ENCODE results near the gene LGR4.
A peak's percentile ranks its signal among the peaks of the same experiment; 100 is the strongest.

The LGR4 gene

GRCh38 chr11:27501100-27501499 is 28.5 kb upstream of the LGR4 start:
- Histone ChIP-seq H3K36me3 (ENCODE audit: insufficient read depth, low read length) (peaks cover 5% of the 10 kb centered on the region; the same call in 1 of the 2 replicates), H3K9ac (ENCODE audit: low read depth, low read length) (no peak overlapping the region), H3K4me1 (ENCODE audit: insufficient read depth, low read length) (no peaks in the 10 kb centered on the region; the same call in 1 of the 2 replicates), H3K9me3 (ENCODE audit: control insufficient read depth, insufficient read depth, low read length) (no peaks in the 10 kb centered on the region)

- Histone ChIP-seq H3K36me3 (ENCODE audit: insufficient read depth, low read length) (peaks cover 5% of the 10 kb centered on the region; the same call in 1 of the 2 replicates), H3K9me3 (ENCODE audit: control insufficient read depth, insufficient read depth, low read length) (no peaks in the 10 kb centered on the region), H3K9ac (ENCODE audit: low read depth, low read length) (no peak overlapping the region), H3K4me1 (ENCODE audit: insufficient read depth, low read length) (no peaks in the 10 kb centered on the region)
Measured at GRCh38 chr11:27497911-27498310, 25.3 kb upstream of the LGR4 start.

- peaks cover 5% of the 10 kb centered on the region; the same call in 1 of the 2 replicates for H3K36me3 ChIP-seq (ENCODE audit: insufficient read depth, low read length)
- no peaks in the 10 kb centered on the region for H3K9me3 ChIP-seq (ENCODE audit: control insufficient read depth, insufficient read depth, low read length)
- no peak overlapping the region for H3K9ac ChIP-seq (ENCODE audit: low read depth, low read length)
- no peaks in the 10 kb centered on the region for H3K4me1 ChIP-seq (ENCODE audit: insufficient read depth, low read length)
Measured at GRCh38 chr11:27497284-27497866, 24.8 kb upstream of the LGR4 start.

- peaks cover 11% of the 10 kb centered on the region for H3K36me3 ChIP-seq (ENCODE audit: insufficient read depth, low read length)
- no peaks in the 10 kb centered on the region for H3K9me3 ChIP-seq (ENCODE audit: control insufficient read depth, insufficient read depth, low read length)
- H3K9ac ChIP-seq (ENCODE audit: low read depth, low read length), result no peak overlapping the region
Measured at GRCh38 chr11:27496461-27496860, 23.9 kb upstream of the LGR4 start.

GRCh38 chr11:27495710-27496300 is 23.2 kb upstream of the LGR4 start:
- Histone ChIP-seq H3K9ac (ENCODE audit: low read depth, low read length) (no peak overlapping the region), H3K9me3 (ENCODE audit: control insufficient read depth, insufficient read depth, low read length) (no peaks in the 10 kb centered on the region), H3K36me3 (ENCODE audit: insufficient read depth, low read length) (peaks cover 17% of the 10 kb centered on the region), H3K4me1 (ENCODE audit: insufficient read depth, low read length) (no peaks in the 10 kb centered on the region)

More at GRCh38 chr11:27496461-27496860, 23.9 kb upstream of the LGR4 start:
- H3K4me1 ChIP-seq (ENCODE audit: insufficient read depth, low read length), result no peaks in the 10 kb centered on the region

- no peaks in the 10 kb centered on the region for H3K4me1 ChIP-seq (ENCODE audit: insufficient read depth, low read length)
- H3K36me3 ChIP-seq (ENCODE audit: insufficient read depth, low read length), result peaks cover 12% of the 10 kb centered on the region; the same call in 1 of the 2 replicates
- no peak overlapping the region for H3K9ac ChIP-seq (ENCODE audit: low read depth, low read length)
- H3K9me3 ChIP-seq (ENCODE audit: control insufficient read depth, insufficient read depth, low read length), result 0 out of 2 replicates have a peak, but pooled peaks cover 4% of the 10 kb centered on the region
Measured at GRCh38 chr11:27489092-27489491, 16.5 kb upstream of the LGR4 start.

- Histone ChIP-seq H3K9ac (ENCODE audit: low read depth, low read length) (no peak overlapping the region), H3K36me3 (ENCODE audit: insufficient read depth, low read length) (peaks cover 12% of the 10 kb centered on the region; the same call in 1 of the 2 replicates), H3K9me3 (ENCODE audit: control insufficient read depth, insufficient read depth, low read length) (0 out of 2 replicates have a peak, but pooled peaks cover 4% of the 10 kb centered on the region), H3K4me1 (ENCODE audit: insufficient read depth, low read length) (no peaks in the 10 kb centered on the region; the same call in 1 of the 2 replicates)
Measured at GRCh38 chr11:27487706-27488105, 15.1 kb upstream of the LGR4 start.

GRCh38 chr11:27485930-27486773 is 13.6 kb upstream of the LGR4 start:
- Histone ChIP-seq H3K36me3 (ENCODE audit: insufficient read depth, low read length) (peaks cover 2% of the 10 kb centered on the region; the same call in 1 of the 2 replicates), H3K4me1 (ENCODE audit: insufficient read depth, low read length) (no peaks in the 10 kb centered on the region; the same call in 1 of the 2 replicates), H3K9me3 (ENCODE audit: control insufficient read depth, insufficient read depth, low read length) (0 out of 2 replicates have a peak, but pooled peaks cover 4% of the 10 kb centered on the region), H3K9ac (ENCODE audit: low read depth, low read length) (no peak overlapping the region)

GRCh38 chr11:27482793-27483192 is 10.2 kb upstream of the LGR4 start:
- no peak overlapping the region for H3K9ac ChIP-seq (ENCODE audit: low read depth, low read length)
- no peaks in the 10 kb centered on the region for H3K9me3 ChIP-seq (ENCODE audit: control insufficient read depth, insufficient read depth, low read length)
- no peaks in the 10 kb centered on the region; the same call in 1 of the 2 replicates for H3K4me1 ChIP-seq (ENCODE audit: insufficient read depth, low read length)
- no peaks in the 10 kb centered on the region for H3K36me3 ChIP-seq (ENCODE audit: insufficient read depth, low read length)

GRCh38 chr11:27481992-27482391 is 9.4 kb upstream of the LGR4 start:
- H3K9ac ChIP-seq (ENCODE audit: low read depth, low read length), result no peak overlapping the region
- H3K4me1 ChIP-seq (ENCODE audit: insufficient read depth, low read length), result no peaks in the 10 kb centered on the region; the same call in 1 of the 2 replicates

GRCh38 chr11:27477831-27478230 is 5.2 kb upstream of the LGR4 start:
- H3K9ac ChIP-seq (ENCODE audit: low read depth, low read length), result no peak overlapping the region
- no peaks in the 10 kb centered on the region for H3K9me3 ChIP-seq (ENCODE audit: control insufficient read depth, insufficient read depth, low read length)
- H3K36me3 ChIP-seq (ENCODE audit: insufficient read depth, low read length), result no peaks in the 10 kb centered on the region
- peaks cover 3% of the 10 kb centered on the region; the same call in 1 of the 2 replicates for H3K4me1 ChIP-seq (ENCODE audit: insufficient read depth, low read length)

More at GRCh38 chr11:27481992-27482391, 9.4 kb upstream of the LGR4 start:
- H3K9me3 ChIP-seq (ENCODE audit: control insufficient read depth, insufficient read depth, low read length), result no peaks in the 10 kb centered on the region
- no peaks in the 10 kb centered on the region for H3K36me3 ChIP-seq (ENCODE audit: insufficient read depth, low read length)

- H3K4me1 ChIP-seq (ENCODE audit: insufficient read depth, low read length), result peaks cover 3% of the 10 kb centered on the region; the same call in 1 of the 2 replicates
- no peak overlapping the region for H3K9ac ChIP-seq (ENCODE audit: low read depth, low read length)
- no peaks in the 10 kb centered on the region for H3K9me3 ChIP-seq (ENCODE audit: control insufficient read depth, insufficient read depth, low read length)
- H3K36me3 ChIP-seq (ENCODE audit: insufficient read depth, low read length), result no peaks in the 10 kb centered on the region
Measured at GRCh38 chr11:27477243-27477642, 4.7 kb upstream of the LGR4 start.

- H3K9ac ChIP-seq (ENCODE audit: low read depth, low read length), result no peak overlapping the region
- no peaks in the 10 kb centered on the region for H3K36me3 ChIP-seq (ENCODE audit: insufficient read depth, low read length)
- H3K4me1 ChIP-seq (ENCODE audit: insufficient read depth, low read length), result peaks cover 3% of the 10 kb centered on the region; the same call in 1 of the 2 replicates
- H3K9me3 ChIP-seq (ENCODE audit: control insufficient read depth, insufficient read depth, low read length), result no peaks in the 10 kb centered on the region
Measured at GRCh38 chr11:27475622-27476021, 3.0 kb upstream of the LGR4 start.

GRCh38 chr11:27473017-27473406 is 422 bp upstream of the LGR4 start:
- Histone ChIP-seq H3K9ac (ENCODE audit: low read depth, low read length) (peak overlapping the region; percentile 32; the same call in 1 of the 2 replicates), H3K36me3 (ENCODE audit: insufficient read depth, low read length) (no peaks in the 10 kb centered on the region), H3K4me1 (ENCODE audit: insufficient read depth, low read length) (peaks cover 20% of the 10 kb centered on the region), H3K9me3 (ENCODE audit: control insufficient read depth, insufficient read depth, low read length) (no peaks in the 10 kb centered on the region)
